GM21381 (cell line): Measurements from ENCODE around the gene IFI16.
A peak's percentile ranks its signal among the peaks of the same experiment; 100 is the strongest.
"Not testable (repeated sequence)": the region's sequence is repeated elsewhere in the genome, so short reads cannot be mapped to it uniquely, and the experiment has no call there.

Source experiments
- ATAC-seq: cut with Tn5 transposase; IDR thresholded peaks from one replicate; pipeline ENCODE4 v1.9.1; 2021; ENCODE audit warnings: mild to moderate bottlenecking, moderate library complexity; ENCODE audit not compliant: unreplicated experiment

The IFI16 gene

GRCh38 chr1:159007726-159008125 lies 2.0 kb upstream of the IFI16 start:
- no peak for ATAC-seq

GRCh38 chr1:159008744-159009188 lies 941 bp upstream of the IFI16 start:
- peak; percentile 79 for ATAC-seq

GRCh38 chr1:159009287-159009686 lies 420 bp upstream of the IFI16 start:
- no peak for ATAC-seq

- no peak for ATAC-seq
Measured at GRCh38 chr1:159010391-159010790, 684 bp downstream of the IFI16 start.

GRCh38 chr1:159011001-159011400 lies 1.3 kb downstream of the IFI16 start:
- not testable (repeated sequence) for ATAC-seq

GRCh38 chr1:159011751-159012150 lies 2.0 kb downstream of the IFI16 start:
- ATAC-seq: no peak

- peak; percentile 31 for ATAC-seq
Measured at GRCh38 chr1:159012495-159012894, 2.8 kb downstream of the IFI16 start.

- no peak for ATAC-seq
Measured at GRCh38 chr1:159014003-159014571, 4.4 kb downstream of the IFI16 start.

- no peak for ATAC-seq
Measured at GRCh38 chr1:159014851-159015250, 5.1 kb downstream of the IFI16 start.

- ATAC-seq: peak; percentile 90
Measured at GRCh38 chr1:159015440-159015909, 5.8 kb downstream of the IFI16 start.

- ATAC-seq: no peak
Measured at GRCh38 chr1:159023723-159024122, 14.0 kb downstream of the IFI16 start.

GRCh38 chr1:159025043-159025442 lies 15.3 kb downstream of the IFI16 start:
- no peak for ATAC-seq

GRCh38 chr1:159026841-159027240 lies 17.1 kb downstream of the IFI16 start:
- ATAC-seq: not testable (repeated sequence)

GRCh38 chr1:159030311-159030710 lies 20.6 kb downstream of the IFI16 start:
- no peak for ATAC-seq

- ATAC-seq: no peak
Measured at GRCh38 chr1:159030877-159031447, 21.3 kb downstream of the IFI16 start.

GRCh38 chr1:159040206-159040605 lies 30.5 kb downstream of the IFI16 start:
- no peak for ATAC-seq

- no peak for ATAC-seq
Measured at GRCh38 chr1:159040893-159041724, 31.4 kb downstream of the IFI16 start.

- ATAC-seq: not testable (repeated sequence)
Measured at GRCh38 chr1:159046486-159046885, 36.8 kb downstream of the IFI16 start.

- no peak for ATAC-seq
Measured at GRCh38 chr1:159051436-159051835, 41.7 kb downstream of the IFI16 start.

- ATAC-seq: no peak
Measured at GRCh38 chr1:159054427-159054826, 44.7 kb downstream of the IFI16 start.

GRCh38 chr1:159055181-159055641 lies 45.5 kb downstream of the IFI16 start:
- no peak for ATAC-seq
